ENCODE results near the gene KRTAP4-12. TPM values are rescaled to one million over a fixed set of nuclear protein-coding genes. Genes with fewer than 3 reads are reported as not detected.
"Not testable (repeated sequence)": the region's sequence is repeated elsewhere in the genome, so short reads cannot be mapped to it uniquely, and the experiment has no call there.

The KRTAP4-12 gene
- total RNA-seq (not detected), polyA plus RNA-seq (ENCODE audit: insufficient read length in 2 of 2) (not detected)
- long read RNA-seq, donor 1, result 0 reads
- long read RNA-seq, donor 2, partial matches to known transcripts, result 0 of 1 reads
- long read RNA-seq, donor 2, other reads (novel, unspliced or antisense), result 0 of 1 reads
- long read RNA-seq, donor 3, partial matches to known transcripts, result 0 of 1 reads
- long read RNA-seq, donor 3, other reads (novel, unspliced or antisense), result 0 of 1 reads
- long read RNA-seq, donor 4, result 0 reads

DNA sequence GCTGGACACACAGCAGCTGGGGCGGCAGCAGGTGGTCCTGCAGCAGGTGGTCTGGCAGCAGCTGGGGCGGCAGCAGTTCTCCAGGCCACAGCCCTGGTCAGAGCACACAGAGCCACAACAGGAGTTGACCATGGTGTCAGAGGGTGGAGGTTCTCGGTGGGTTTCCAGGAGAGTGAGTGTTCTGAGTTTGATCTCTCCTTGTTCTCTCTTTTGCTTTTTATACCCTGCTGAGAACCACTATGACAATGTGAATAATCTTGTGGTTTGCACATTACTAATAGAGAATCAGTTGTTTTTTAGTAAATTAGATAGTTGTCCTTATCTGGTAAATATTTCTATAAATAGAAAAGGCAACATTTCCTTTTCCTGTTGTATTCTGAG lies at the start of gene KRTAP4-12:
KRTAP4-12 (minus strand) TSS at position 192 of the 381 bp plus-strand sequence; CDS start at position 132, 60 bp downstream.
- H3K36me3 ChIP-seq (ENCODE audit: control insufficient read depth, insufficient read depth, low read length); H3K27me3 ChIP-seq (ENCODE audit: control insufficient read depth, insufficient read depth, low read length); H3K4me1 ChIP-seq (ENCODE audit: control insufficient read depth, insufficient read depth, low read length); H3K4me3 ChIP-seq (ENCODE audit: low read depth, low read length); H3K9me3 ChIP-seq (ENCODE audit: control insufficient read depth, insufficient read depth, low read length); DNase-seq (ENCODE audit: low read depth in 4 of 6, low spot score in 6 of 6); H3K27ac ChIP-seq (ENCODE audit: low read depth, low read length): not testable (repeated sequence)
- WGBS (ENCODE audit: insufficient coverage), result 45% methylated on average over 2 of the region's 3 CpGs

DNA sequence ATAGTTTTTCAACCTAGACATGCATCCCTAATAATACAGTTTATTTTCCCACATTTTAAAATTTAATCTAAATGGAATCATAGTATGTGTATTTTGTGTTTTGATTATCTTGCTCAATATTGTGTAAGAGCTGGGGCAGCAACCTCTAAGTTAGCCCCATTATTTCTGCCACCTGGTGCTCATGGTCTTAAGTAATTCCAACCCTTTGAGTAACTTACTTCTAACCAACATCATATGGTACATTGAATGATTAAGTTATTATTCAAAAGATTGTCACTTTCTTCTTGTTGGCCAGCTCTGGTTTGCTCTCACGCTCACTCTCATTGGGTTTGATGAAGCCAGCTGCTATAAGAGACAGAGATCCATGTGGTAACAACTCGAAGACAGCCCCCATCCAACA lies 47.9 kb upstream of the KRTAP4-12 start:
- H3K4me1 ChIP-seq (ENCODE audit: control insufficient read depth, insufficient read depth, low read length), result no peaks in the 10 kb centered on the region
- no peaks in the 10 kb centered on the region for H3K36me3 ChIP-seq (ENCODE audit: control insufficient read depth, insufficient read depth, low read length)
- no peak overlapping the region for H3K4me3 ChIP-seq (ENCODE audit: low read depth, low read length)
- H3K9me3 ChIP-seq (ENCODE audit: control insufficient read depth, insufficient read depth, low read length), result no peaks in the 10 kb centered on the region
- no peak for DNase-seq (ENCODE audit: low read depth in 4 of 6, low spot score in 6 of 6)
- WGBS (ENCODE audit: insufficient coverage), result no CpG with 5 or more reads among the region's 2 CpGs
- no peak overlapping the region for H3K27ac ChIP-seq (ENCODE audit: low read depth, low read length)
- no peaks in the 10 kb centered on the region for H3K27me3 ChIP-seq (ENCODE audit: control insufficient read depth, insufficient read depth, low read length)

DNA sequence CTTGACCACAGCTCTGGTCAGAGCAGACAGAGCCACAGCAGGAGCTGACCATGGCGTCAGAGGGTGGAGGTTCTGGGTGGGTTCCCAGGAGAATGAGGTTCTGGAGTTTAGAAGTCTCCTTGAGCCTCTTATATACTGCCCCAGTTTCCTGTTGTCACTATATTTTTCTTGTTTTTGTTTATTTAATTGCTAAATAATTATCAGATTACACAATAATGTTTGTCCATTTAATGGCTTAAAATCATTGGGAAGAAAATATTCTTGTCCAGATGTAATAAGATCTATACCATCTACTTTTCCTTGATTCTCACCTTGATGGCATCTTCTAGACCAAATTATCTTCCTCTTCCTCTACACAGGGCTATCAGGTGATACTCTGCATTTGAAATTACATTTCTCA lies 44.1 kb upstream of the KRTAP4-12 start, which contains the start of gene KRTAP4-3:
KRTAP4-3 (minus strand) TSS at position 101 of the 400 bp plus-strand sequence; CDS start at position 52, 49 bp downstream.
- Histone ChIP-seq H3K36me3 (ENCODE audit: control insufficient read depth, insufficient read depth, low read length) (no peaks in the 10 kb centered on the region), H3K27ac (ENCODE audit: low read depth, low read length) (no peak within 1 kb of the TSS), H3K4me3 (ENCODE audit: low read depth, low read length) (no peak within 1 kb of the TSS), H3K9me3 (ENCODE audit: control insufficient read depth, insufficient read depth, low read length) (no peaks in the 10 kb centered on the region), H3K27me3 (ENCODE audit: control insufficient read depth, insufficient read depth, low read length) (no peaks in the 10 kb centered on the region), H3K4me1 (ENCODE audit: control insufficient read depth, insufficient read depth, low read length) (no peaks in the 10 kb centered on the region)
- DNase-seq (ENCODE audit: low read depth in 4 of 6, low spot score in 6 of 6), result no peak
- WGBS (ENCODE audit: insufficient coverage), result 100% methylated on average over 1 of the region's 1 CpG

DNA sequence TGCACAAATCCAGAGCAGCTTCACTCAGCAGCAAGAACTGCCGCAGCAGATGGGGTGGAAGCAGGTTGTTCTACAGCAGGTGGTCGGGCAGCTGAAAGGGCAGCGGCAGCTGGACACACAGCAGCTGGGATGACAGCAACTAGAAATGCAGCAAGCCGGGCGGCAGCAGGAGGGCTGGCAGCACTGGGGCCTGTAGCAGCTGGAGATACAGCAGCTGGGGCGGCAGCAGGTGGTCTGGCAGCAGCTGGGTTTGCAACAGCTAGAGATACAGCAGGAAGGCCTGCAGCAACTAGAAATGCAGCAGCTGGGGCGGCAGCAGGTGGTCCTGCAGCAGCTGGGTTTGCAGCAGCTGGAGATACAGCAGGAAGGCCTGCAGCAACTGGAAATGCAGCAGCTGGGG lies 43.6 kb upstream of the KRTAP4-12 start:
- H3K27ac ChIP-seq (ENCODE audit: low read depth, low read length), result no peak overlapping the region
- no peaks in the 10 kb centered on the region for H3K36me3 ChIP-seq (ENCODE audit: control insufficient read depth, insufficient read depth, low read length)
- no peak for DNase-seq (ENCODE audit: low read depth in 4 of 6, low spot score in 6 of 6)
- no peaks in the 10 kb centered on the region for H3K4me1 ChIP-seq (ENCODE audit: control insufficient read depth, insufficient read depth, low read length)
- 73% methylated on average over 7 of the region's 7 CpGs for WGBS (ENCODE audit: insufficient coverage)
- no peaks in the 10 kb centered on the region for H3K9me3 ChIP-seq (ENCODE audit: control insufficient read depth, insufficient read depth, low read length)
- no peaks in the 10 kb centered on the region for H3K27me3 ChIP-seq (ENCODE audit: control insufficient read depth, insufficient read depth, low read length)
- no peak overlapping the region for H3K4me3 ChIP-seq (ENCODE audit: low read depth, low read length)

DNA sequence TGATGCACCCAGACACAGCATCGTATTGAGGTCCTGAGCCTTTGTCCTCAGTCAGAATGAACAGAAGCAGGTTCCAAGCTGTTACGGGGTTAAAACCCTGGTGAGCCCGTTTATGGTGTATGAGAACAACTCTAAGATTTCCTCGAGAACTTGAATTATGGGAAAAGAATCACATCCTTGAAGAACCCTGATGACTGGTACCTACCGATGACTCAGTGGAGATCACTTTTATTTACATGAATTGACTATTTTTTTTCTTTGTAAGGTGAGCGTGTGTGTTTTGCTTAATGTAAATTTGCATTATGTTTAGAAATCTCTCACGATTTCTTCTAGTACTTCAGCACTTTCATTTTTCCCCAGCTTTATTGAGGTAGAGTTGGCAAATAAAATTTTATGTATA lies 39.8 kb upstream of the KRTAP4-12 start:
- no peak overlapping the region for H3K27ac ChIP-seq (ENCODE audit: low read depth, low read length)
- H3K4me3 ChIP-seq (ENCODE audit: low read depth, low read length), result no peak overlapping the region
- no peak for DNase-seq (ENCODE audit: low read depth in 4 of 6, low spot score in 6 of 6)
- H3K4me1 ChIP-seq (ENCODE audit: control insufficient read depth, insufficient read depth, low read length), result no peaks in the 10 kb centered on the region
- no peaks in the 10 kb centered on the region for H3K9me3 ChIP-seq (ENCODE audit: control insufficient read depth, insufficient read depth, low read length)
- no peaks in the 10 kb centered on the region for H3K27me3 ChIP-seq (ENCODE audit: control insufficient read depth, insufficient read depth, low read length)
- 78% methylated on average over 1 of the region's 7 CpGs for WGBS (ENCODE audit: insufficient coverage)
- H3K36me3 ChIP-seq (ENCODE audit: control insufficient read depth, insufficient read depth, low read length), result no peaks in the 10 kb centered on the region

DNA sequence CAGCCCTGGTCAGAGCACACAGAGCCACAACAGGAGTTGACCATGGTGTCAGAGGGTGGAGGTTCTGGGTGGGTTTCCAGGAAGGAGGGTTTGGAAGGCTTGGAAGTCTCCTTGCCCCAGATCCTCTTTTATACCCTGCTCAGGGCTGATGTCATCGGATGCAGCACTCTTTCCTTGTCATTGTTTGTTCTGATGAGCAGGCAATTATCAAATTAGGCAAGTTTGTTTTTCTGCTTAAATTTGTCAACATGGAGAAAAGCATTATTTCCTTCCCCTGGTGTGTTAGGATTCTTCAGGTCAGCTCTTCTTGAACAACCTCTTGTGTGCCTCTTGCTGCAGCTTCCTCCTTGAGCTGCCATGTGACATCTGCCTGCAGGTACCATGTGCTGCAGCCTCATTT lies 36.7 kb upstream of the KRTAP4-12 start, which contains the start of gene KRTAP4-4:
KRTAP4-4 (minus strand) TSS at position 101 of the 400 bp plus-strand sequence; CDS start at position 44, 57 bp downstream.
- no peak within 1 kb of the TSS for H3K27ac ChIP-seq (ENCODE audit: low read depth, low read length)
- H3K27me3 ChIP-seq (ENCODE audit: control insufficient read depth, insufficient read depth, low read length), result no peaks in the 10 kb centered on the region
- H3K4me3 ChIP-seq (ENCODE audit: low read depth, low read length), result no peak within 1 kb of the TSS
- no peak for DNase-seq (ENCODE audit: low read depth in 4 of 6, low spot score in 6 of 6)
- no peaks in the 10 kb centered on the region for H3K9me3 ChIP-seq (ENCODE audit: control insufficient read depth, insufficient read depth, low read length)
- 40% methylated on average over 1 of the region's 1 CpG for WGBS (ENCODE audit: insufficient coverage)
- H3K36me3 ChIP-seq (ENCODE audit: control insufficient read depth, insufficient read depth, low read length), result no peaks in the 10 kb centered on the region
- H3K4me1 ChIP-seq (ENCODE audit: control insufficient read depth, insufficient read depth, low read length), result no peaks in the 10 kb centered on the region

DNA sequence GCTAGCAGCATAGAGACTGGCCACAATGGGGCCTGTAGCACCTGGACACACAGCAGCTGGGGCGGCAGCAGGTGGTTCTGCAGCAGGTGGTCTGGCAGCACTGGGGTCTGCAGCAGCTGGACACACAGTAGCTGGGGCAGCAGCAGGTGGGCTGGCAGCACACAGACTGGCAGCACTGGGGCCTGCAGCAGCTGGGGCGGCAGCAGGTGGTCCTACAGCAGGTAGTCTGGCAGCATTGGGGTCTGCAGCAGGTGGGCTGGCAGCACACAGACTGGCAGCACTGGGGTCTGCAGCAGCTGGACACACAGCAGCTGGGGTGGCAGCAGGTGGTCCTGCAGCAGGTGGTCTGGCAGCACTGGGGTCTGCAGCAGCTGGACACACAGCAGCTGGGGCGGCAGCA lies 36.2 kb upstream of the KRTAP4-12 start:
- H3K27me3 ChIP-seq (ENCODE audit: control insufficient read depth, insufficient read depth, low read length); H3K4me1 ChIP-seq (ENCODE audit: control insufficient read depth, insufficient read depth, low read length); DNase-seq (ENCODE audit: low read depth in 4 of 6, low spot score in 6 of 6); H3K4me3 ChIP-seq (ENCODE audit: low read depth, low read length); H3K9me3 ChIP-seq (ENCODE audit: control insufficient read depth, insufficient read depth, low read length); H3K36me3 ChIP-seq (ENCODE audit: control insufficient read depth, insufficient read depth, low read length); H3K27ac ChIP-seq (ENCODE audit: low read depth, low read length): not testable (repeated sequence)
- 95% methylated on average over 3 of the region's 3 CpGs for WGBS (ENCODE audit: insufficient coverage)

DNA sequence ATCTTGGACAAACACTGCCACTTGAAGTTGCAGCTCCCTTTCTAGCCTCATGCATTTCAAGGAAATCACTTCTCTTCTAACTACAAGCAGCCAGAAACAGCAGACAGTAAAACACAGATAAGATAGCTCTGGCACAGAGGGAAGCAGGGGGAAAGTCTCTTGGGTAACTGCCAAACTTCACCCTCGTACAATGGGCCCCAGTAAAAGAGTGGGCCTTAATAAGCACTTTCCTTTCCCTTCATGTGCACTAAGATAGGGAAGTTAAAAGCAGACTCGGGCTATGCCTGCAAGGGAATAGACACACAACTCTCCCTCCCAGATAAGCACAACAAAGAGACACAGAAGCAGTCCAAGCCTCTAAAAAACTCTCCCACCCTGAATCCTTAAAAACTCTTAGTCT lies 29.9 kb upstream of the KRTAP4-12 start:
- Histone ChIP-seq H3K27ac (ENCODE audit: low read depth, low read length) (no peak overlapping the region), H3K27me3 (ENCODE audit: control insufficient read depth, insufficient read depth, low read length) (no peaks in the 10 kb centered on the region), H3K4me1 (ENCODE audit: control insufficient read depth, insufficient read depth, low read length) (no peaks in the 10 kb centered on the region), H3K4me3 (ENCODE audit: low read depth, low read length) (no peak overlapping the region), H3K9me3 (ENCODE audit: control insufficient read depth, insufficient read depth, low read length) (no peaks in the 10 kb centered on the region), H3K36me3 (ENCODE audit: control insufficient read depth, insufficient read depth, low read length) (no peaks in the 10 kb centered on the region)
- peak in 3 of 6 donors; percentile 4 to 57 (median 34) for DNase-seq (ENCODE audit: low read depth in 4 of 6, low spot score in 6 of 6)
- no CpG with 5 or more reads among the region's 2 CpGs for WGBS (ENCODE audit: insufficient coverage)

DNA sequence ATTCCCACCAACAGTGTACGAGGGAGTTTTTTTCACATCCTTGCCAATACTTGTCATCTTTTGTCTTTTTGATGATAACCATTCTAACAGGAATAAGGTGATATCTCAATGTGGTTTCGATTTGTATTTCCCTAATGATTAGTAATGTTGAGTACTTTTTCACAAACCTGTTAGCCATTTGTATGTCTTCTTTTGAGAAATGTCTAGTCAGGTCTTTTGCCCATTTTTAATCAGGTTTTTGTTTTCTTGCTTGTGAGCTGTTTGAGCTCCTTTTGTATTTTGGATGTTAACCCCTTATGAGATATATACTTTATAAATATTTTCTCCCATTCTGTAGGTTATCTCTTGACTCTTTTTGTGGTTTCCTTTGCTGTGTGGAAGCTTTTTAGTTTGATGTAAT lies 27.5 kb upstream of the KRTAP4-12 start:
- no peaks in the 10 kb centered on the region for H3K27me3 ChIP-seq (ENCODE audit: control insufficient read depth, insufficient read depth, low read length)
- no CpG with 5 or more reads among the region's 2 CpGs for WGBS (ENCODE audit: insufficient coverage)
- H3K9me3 ChIP-seq (ENCODE audit: control insufficient read depth, insufficient read depth, low read length), result no peaks in the 10 kb centered on the region
- no peak for DNase-seq (ENCODE audit: low read depth in 4 of 6, low spot score in 6 of 6)
- H3K36me3 ChIP-seq (ENCODE audit: control insufficient read depth, insufficient read depth, low read length), result no peaks in the 10 kb centered on the region
- H3K4me3 ChIP-seq (ENCODE audit: low read depth, low read length), result no peak overlapping the region
- H3K27ac ChIP-seq (ENCODE audit: low read depth, low read length), result no peak overlapping the region
- H3K4me1 ChIP-seq (ENCODE audit: control insufficient read depth, insufficient read depth, low read length), result no peaks in the 10 kb centered on the region

DNA sequence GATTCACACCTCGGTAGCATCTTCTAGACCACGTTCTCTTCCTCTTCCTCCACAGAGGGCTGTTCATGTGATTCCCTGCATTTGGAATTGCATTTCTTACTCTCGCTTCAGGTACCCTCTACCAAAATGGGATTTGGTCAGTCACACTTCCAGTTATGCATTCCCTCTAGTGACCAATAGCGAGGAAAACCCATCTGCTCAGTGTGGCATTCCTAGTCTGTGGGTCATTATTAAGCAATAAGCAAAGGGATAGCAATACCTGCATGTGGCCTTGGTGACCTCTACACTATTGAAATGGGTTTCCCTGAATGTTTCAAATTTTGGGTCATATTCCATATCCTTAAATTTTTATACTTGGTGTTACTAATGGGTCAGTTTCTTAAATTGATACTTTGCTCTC lies 26.0 kb upstream of the KRTAP4-12 start:
- Histone ChIP-seq H3K36me3 (ENCODE audit: control insufficient read depth, insufficient read depth, low read length) (no peaks in the 10 kb centered on the region), H3K4me1 (ENCODE audit: control insufficient read depth, insufficient read depth, low read length) (no peaks in the 10 kb centered on the region), H3K27ac (ENCODE audit: low read depth, low read length) (no peak overlapping the region), H3K4me3 (ENCODE audit: low read depth, low read length) (no peak overlapping the region), H3K9me3 (ENCODE audit: control insufficient read depth, insufficient read depth, low read length) (no peaks in the 10 kb centered on the region), H3K27me3 (ENCODE audit: control insufficient read depth, insufficient read depth, low read length) (no peaks in the 10 kb centered on the region)
- DNase-seq (ENCODE audit: low read depth in 4 of 6, low spot score in 6 of 6), result no peak
- 100% methylated on average over 1 of the region's 4 CpGs for WGBS (ENCODE audit: insufficient coverage)

All from spinal cord (tissue), 10 donors.